Camera-type eye (tissue), 1 donor: ENCODE results near the gene TEX44. TPM values are rescaled to one million over a fixed set of nuclear protein-coding genes. Genes with fewer than 3 reads are reported as not detected.

Experiments
- total RNA-seq: library from RNA; depleted of rRNA; stranded (reverse); fragments of >200 nt; gene quantifications from one replicate; pipeline ENCODE4 v1.2.3, GENCODE V29; 2014

TEX44 gene
- total RNA-seq = not detected

GRCh38 chr2:231592636-231593145 lies at the start of gene TEX44:
Gene TEX44, plus strand, starts transcription at chr2:231592864. Its CDS starts 88 bp downstream, at chr2:231592952.

Other genes starting within 250 kb of the TEX44 start
- gene B3GNT7, start 197.2 kb upstream of the TEX44 start, total RNA-seq = 3.4 TPM
- 289 TPM for gene NCL, start 128.4 kb upstream of the TEX44 start, total RNA-seq
- gene NMUR1, start 62.4 kb upstream of the TEX44 start, total RNA-seq = 2.1 TPM
- gene PTMA, start 115.7 kb downstream of the TEX44 start, total RNA-seq = 734 TPM
- 28.9 TPM for gene PDE6D, start 188.4 kb downstream of the TEX44 start, total RNA-seq
- gene COPS7B, start 193.6 kb downstream of the TEX44 start, total RNA-seq = 37.9 TPM